ENCODE results near the gene PTPRA. TPM values are rescaled to one million over a fixed set of nuclear protein-coding genes. Genes with fewer than 3 reads are reported as not detected.
A peak's percentile ranks its signal among the peaks of the same experiment; 100 is the strongest.

PTPRA gene
- total and polyA plus RNA-seq, 9 of the 15 experiments (the other 6 are each of a cell fraction or from before 2014, with no cell fraction given), result 3.4 to 80.5 (median 28.0) TPM

DNA sequence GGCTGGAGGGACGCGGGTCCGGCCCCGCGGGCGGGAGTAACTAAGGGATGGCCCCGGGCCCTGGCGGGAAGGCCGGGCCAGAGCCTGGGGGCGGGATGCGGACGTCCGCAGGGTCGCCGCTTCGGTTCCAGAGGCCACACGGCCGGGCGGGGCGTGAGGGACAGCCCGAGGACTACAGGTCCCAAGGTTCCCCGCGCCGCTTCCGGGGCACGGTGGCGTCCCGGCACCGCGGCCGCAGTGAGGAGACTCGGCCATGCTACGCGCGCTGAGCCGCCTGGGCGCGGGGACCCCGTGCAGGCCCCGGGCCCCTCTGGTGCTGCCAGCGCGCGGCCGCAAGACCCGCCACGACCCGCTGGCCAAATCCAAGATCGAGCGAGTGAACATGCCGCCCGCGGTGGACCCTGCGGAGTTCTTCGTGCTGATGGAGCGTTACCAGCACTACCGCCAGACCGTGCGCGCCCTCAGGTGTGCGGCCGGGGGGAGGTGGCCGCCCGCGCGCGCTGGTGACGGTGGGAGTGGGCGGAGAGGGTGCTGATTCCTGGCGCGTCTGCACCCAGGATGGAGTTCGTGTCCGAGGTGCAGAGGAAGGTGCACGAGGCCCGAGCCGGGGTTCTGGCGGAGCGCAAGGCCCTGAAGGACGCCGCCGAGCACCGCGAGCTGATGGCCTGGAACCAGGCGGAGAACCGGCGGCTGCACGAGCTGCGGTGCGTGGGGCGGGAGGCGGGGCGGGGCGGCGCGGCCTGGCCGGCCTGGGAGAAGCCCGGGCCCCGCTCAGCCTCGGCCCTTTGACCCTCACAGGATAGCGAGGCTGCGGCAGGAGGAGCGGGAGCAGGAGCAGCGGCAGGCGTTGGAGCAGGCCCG is 172.8 kb downstream of the PTPRA start, which contains the start of gene MRPS26 (continued):
- TF ChIP-seq, protein P1, sequence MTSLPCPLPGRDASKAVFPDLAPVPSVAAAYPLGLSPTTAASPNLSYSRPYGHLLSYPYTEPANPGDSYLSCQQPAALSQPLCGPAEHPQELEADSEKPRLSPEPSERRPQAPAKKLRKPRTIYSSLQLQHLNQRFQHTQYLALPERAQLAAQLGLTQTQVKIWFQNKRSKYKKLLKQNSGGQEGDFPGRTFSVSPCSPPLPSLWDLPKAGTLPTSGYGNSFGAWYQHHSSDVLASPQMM (CRISPR knock-in tag; IDR thresholded peaks at IDR 0.05), result no peak
- TF ChIP-seq, protein P2, sequence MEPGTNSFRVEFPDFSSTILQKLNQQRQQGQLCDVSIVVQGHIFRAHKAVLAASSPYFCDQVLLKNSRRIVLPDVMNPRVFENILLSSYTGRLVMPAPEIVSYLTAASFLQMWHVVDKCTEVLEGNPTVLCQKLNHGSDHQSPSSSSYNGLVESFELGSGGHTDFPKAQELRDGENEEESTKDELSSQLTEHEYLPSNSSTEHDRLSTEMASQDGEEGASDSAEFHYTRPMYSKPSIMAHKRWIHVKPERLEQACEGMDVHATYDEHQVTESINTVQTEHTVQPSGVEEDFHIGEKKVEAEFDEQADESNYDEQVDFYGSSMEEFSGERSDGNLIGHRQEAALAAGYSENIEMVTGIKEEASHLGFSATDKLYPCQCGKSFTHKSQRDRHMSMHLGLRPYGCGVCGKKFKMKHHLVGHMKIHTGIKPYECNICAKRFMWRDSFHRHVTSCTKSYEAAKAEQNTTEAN (CRISPR knock-in tag; IDR thresholded peaks at IDR 0.05), result no peak
- TF ChIP-seq ZNF695 (CRISPR knock-in tag; IDR thresholded peaks at IDR 0.05) (no peak), SMARCA5 (IDR thresholded peaks at IDR 0.05) (no peak), SETDB1 (IDR thresholded peaks at IDR 0.05; ENCODE audit: low read length) (no peak), EWSR1 (IDR thresholded peaks at IDR 0.05; ENCODE audit: borderline replicate concordance, low read depth, partially characterized antibody) (no peak), RFX7 (CRISPR knock-in tag; IDR thresholded peaks at IDR 0.05) (no peak), SMC3 (conservative IDR thresholded peaks at IDR 0.05; ENCODE audit: insufficient read depth, low read depth, low read length) (no peak), ESRRB (CRISPR knock-in tag; IDR thresholded peaks at IDR 0.05; ENCODE audit: borderline replicate concordance) (no peak), CEBPG (CRISPR knock-in tag; IDR thresholded peaks at IDR 0.05) (peak; percentile 32; the same call in 1 of the 2 replicates), CEBPG (tag; conservative IDR thresholded peaks at IDR 0.05 in 1 of 2, IDR thresholded peaks at IDR 0.05 in 1 of 2) (no peak), HDAC6 (IDR thresholded peaks at IDR 0.05; ENCODE audit: low read depth, low read length) (0 out of 2 replicates have a peak, but pooled peaks have one; percentile 4), ZNF707 (CRISPR knock-in tag; conservative IDR thresholded peaks at IDR 0.05) (no peak)
- TF ChIP-seq, protein P3, sequence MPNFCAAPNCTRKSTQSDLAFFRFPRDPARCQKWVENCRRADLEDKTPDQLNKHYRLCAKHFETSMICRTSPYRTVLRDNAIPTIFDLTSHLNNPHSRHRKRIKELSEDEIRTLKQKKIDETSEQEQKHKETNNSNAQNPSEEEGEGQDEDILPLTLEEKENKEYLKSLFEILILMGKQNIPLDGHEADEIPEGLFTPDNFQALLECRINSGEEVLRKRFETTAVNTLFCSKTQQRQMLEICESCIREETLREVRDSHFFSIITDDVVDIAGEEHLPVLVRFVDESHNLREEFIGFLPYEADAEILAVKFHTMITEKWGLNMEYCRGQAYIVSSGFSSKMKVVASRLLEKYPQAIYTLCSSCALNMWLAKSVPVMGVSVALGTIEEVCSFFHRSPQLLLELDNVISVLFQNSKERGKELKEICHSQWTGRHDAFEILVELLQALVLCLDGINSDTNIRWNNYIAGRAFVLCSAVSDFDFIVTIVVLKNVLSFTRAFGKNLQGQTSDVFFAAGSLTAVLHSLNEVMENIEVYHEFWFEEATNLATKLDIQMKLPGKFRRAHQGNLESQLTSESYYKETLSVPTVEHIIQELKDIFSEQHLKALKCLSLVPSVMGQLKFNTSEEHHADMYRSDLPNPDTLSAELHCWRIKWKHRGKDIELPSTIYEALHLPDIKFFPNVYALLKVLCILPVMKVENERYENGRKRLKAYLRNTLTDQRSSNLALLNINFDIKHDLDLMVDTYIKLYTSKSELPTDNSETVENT (CRISPR knock-in tag; IDR thresholded peaks at IDR 0.05), result peak; percentile 6; the same call in 1 of the 2 replicates
- TF ChIP-seq, protein P4, sequence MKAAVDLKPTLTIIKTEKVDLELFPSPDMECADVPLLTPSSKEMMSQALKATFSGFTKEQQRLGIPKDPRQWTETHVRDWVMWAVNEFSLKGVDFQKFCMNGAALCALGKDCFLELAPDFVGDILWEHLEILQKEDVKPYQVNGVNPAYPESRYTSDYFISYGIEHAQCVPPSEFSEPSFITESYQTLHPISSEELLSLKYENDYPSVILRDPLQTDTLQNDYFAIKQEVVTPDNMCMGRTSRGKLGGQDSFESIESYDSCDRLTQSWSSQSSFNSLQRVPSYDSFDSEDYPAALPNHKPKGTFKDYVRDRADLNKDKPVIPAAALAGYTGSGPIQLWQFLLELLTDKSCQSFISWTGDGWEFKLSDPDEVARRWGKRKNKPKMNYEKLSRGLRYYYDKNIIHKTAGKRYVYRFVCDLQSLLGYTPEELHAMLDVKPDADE (conservative IDR thresholded peaks at IDR 0.05; ENCODE audit: control insufficient read depth, low read depth, low read length), result peak; percentile 96
- TF ChIP-seq, protein P5, sequence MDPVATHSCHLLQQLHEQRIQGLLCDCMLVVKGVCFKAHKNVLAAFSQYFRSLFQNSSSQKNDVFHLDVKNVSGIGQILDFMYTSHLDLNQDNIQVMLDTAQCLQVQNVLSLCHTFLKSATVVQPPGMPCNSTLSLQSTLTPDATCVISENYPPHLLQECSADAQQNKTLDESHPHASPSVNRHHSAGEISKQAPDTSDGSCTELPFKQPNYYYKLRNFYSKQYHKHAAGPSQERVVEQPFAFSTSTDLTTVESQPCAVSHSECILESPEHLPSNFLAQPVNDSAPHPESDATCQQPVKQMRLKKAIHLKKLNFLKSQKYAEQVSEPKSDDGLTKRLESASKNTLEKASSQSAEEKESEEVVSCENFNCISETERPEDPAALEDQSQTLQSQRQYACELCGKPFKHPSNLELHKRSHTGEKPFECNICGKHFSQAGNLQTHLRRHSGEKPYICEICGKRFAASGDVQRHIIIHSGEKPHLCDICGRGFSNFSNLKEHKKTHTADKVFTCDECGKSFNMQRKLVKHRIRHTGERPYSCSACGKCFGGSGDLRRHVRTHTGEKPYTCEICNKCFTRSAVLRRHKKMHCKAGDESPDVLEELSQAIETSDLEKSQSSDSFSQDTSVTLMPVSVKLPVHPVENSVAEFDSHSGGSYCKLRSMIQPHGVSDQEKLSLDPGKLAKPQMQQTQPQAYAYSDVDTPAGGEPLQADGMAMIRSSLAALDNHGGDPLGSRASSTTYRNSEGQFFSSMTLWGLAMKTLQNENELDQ (CRISPR knock-in tag; IDR thresholded peaks at IDR 0.05; ENCODE audit: borderline replicate concordance), result no peak

Measured in K562 (cell line).